ENCODE measurements around the gene KICS2.

DNA sequence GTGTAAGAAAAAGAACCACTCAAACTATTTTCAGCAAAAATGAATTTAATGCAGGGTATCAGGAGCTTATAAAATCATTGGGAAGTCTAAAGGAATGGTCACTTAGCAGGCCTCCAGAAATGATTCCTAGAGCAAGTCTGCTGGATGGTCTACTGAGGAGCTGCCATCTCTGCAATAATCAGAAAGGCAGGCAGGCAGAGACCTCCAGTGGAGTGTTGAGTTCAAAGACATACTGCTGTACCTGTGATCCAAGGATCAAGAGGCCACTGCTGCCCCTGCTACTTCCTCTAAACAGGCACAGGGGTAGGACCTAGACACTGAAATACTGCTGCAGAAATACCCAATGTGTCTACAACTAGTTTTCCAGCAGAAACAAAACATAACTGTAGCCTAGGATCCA is 14.5 kb upstream of the KICS2 start:
- TF ChIP-seq POLR2A (IDR thresholded peaks at IDR 0.05) (no peak), POLR2AphosphoS5 (IDR thresholded peaks at IDR 0.05) (no peak)
- TF ChIP-seq, protein P1, sequence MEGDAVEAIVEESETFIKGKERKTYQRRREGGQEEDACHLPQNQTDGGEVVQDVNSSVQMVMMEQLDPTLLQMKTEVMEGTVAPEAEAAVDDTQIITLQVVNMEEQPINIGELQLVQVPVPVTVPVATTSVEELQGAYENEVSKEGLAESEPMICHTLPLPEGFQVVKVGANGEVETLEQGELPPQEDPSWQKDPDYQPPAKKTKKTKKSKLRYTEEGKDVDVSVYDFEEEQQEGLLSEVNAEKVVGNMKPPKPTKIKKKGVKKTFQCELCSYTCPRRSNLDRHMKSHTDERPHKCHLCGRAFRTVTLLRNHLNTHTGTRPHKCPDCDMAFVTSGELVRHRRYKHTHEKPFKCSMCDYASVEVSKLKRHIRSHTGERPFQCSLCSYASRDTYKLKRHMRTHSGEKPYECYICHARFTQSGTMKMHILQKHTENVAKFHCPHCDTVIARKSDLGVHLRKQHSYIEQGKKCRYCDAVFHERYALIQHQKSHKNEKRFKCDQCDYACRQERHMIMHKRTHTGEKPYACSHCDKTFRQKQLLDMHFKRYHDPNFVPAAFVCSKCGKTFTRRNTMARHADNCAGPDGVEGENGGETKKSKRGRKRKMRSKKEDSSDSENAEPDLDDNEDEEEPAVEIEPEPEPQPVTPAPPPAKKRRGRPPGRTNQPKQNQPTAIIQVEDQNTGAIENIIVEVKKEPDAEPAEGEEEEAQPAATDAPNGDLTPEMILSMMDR (IDR thresholded peaks at IDR 0.05): no peak
